BJ (cell line): ENCODE data around the gene FAM131B. TPM values are rescaled to one million over a fixed set of nuclear protein-coding genes. Genes with fewer than 3 reads are reported as not detected.

ENCODE experiments used
- CTCF ChIA-PET: fragments of 350-600 bp; formaldehyde crosslinking; extraction: SDS; loops from one replicate; lab custom pipeline; 2021; ENCODE audit warnings: antibody characterized with exemption, inconsistent platforms; lab: Yijun Ruan, JAX
- POLR2A ChIA-PET: fragments of 300-600 bp; sonication (Branson Sonifier 250); formaldehyde crosslinking; extraction: SDS; loops from one replicate; lab custom pipeline; 2021; ENCODE audit warnings: antibody characterized with exemption; lab: Charles Lee
- DNase-seq: peaks from one replicate; pipeline ENCODE4 v3.0.0-alpha.2; 2011; ENCODE audit warnings: low read depth
- H3K27me3 ChIP-seq: 2 replicates; pipeline ENCODE4 v1.6.0; 2011; ENCODE audit warnings: low read length; ENCODE audit not compliant: control insufficient read depth, insufficient read depth
- H3K36me3 ChIP-seq: 2 replicates; pipeline ENCODE4 v1.5.1; 2011; ENCODE audit warnings: low read length; ENCODE audit not compliant: control insufficient read depth, insufficient read depth
- H3K4me3 ChIP-seq: 2 replicates; pipeline ENCODE4 v1.5.1; 2011; ENCODE audit warnings: low read depth, mild to moderate bottlenecking, control low read depth, low read length
- CTCF ChIP-seq: IDR thresholded peaks from 2 replicates; pipeline ENCODE4 v1.5.1; 2011; ENCODE audit warnings: low read depth, mild to moderate bottlenecking, control low read depth, inconsistent platforms, low read length, moderate library complexity; ENCODE audit not compliant: insufficient read depth
- polyA plus RNA-seq: library from polyadenylated mRNA; depleted of rRNA; stranded (reverse); fragments of >200 nt; gene quantifications from 2 replicates; pipeline ENCODE4 v1.2.3, GENCODE V29; 2011; rRNA removed
- small RNA-seq: library from RNA; depleted of rRNA; stranded (forward); fragments of <200 nt; gene quantifications from one replicate; pipeline ENCODE3, GENCODE V24; 2012; ENCODE audit warnings: low replicate concordance, low read depth; ENCODE audit not compliant: insufficient read length

Gene FAM131B
- polyA plus RNA-seq, 1 experiment = 2.9 TPM

- no peak for DNase-seq
- ChIA-PET CTCF (no interaction called here), POLR2A (no interaction called here)
- H3K27me3 ChIP-seq = no peaks in the 10 kb centered on the region
- peaks cover 26% of the 10 kb centered on the region for H3K36me3 ChIP-seq
- TF ChIP-seq CTCF = no peak
- H3K4me3 ChIP-seq = no peak overlapping the region
These were observed 58.8 kb downstream of the FAM131B start for GRCh38 chr7:143303733-143304132.

Small RNAs within 50 kb of the gene (small RNA-seq; reads per million reads assigned to genes)
- gene MIR6892 = 1.9 reads per million

Other genes with a start within 250 kb of the FAM131B start
- not detected in 2 replicates for gene PIP, start 230.6 kb downstream of the FAM131B start, polyA plus RNA-seq
- not detected in 2 replicates for gene TAS2R39, start 179.3 kb downstream of the FAM131B start, polyA plus RNA-seq
- not detected in 2 replicates for gene TAS2R40, start 140.7 kb downstream of the FAM131B start, polyA plus RNA-seq
- 132 and 164 TPM in 2 replicates for gene GSTK1, start 99.3 kb downstream of the FAM131B start, polyA plus RNA-seq
- 0.11 and 0.15 TPM in 2 replicates for gene TMEM139, start 77.8 kb downstream of the FAM131B start, polyA plus RNA-seq
- 15.4 and 16.0 TPM in 2 replicates for gene CASP2, start 74.4 kb downstream of the FAM131B start, polyA plus RNA-seq
- not detected in 2 replicates for gene CLCN1, start 46.6 kb downstream of the FAM131B start, polyA plus RNA-seq
- 44.8 and 69.9 TPM in 2 replicates for gene ZYX, start 18.6 kb upstream of the FAM131B start, polyA plus RNA-seq
- 0.05 TPM in 1 of 2 replicates, not detected in the other for gene EPHA1, start 46.1 kb upstream of the FAM131B start, polyA plus RNA-seq
- not detected in 2 replicates for gene TAS2R60, start 80.7 kb upstream of the FAM131B start, polyA plus RNA-seq
- gene TAS2R41, start 115.2 kb upstream of the FAM131B start, polyA plus RNA-seq = not detected in 2 replicates
- gene CTAGE15, start 209.1 kb upstream of the FAM131B start, polyA plus RNA-seq = not detected in 2 replicates